ENCODE measurements around the gene LMBR1.

DNA sequence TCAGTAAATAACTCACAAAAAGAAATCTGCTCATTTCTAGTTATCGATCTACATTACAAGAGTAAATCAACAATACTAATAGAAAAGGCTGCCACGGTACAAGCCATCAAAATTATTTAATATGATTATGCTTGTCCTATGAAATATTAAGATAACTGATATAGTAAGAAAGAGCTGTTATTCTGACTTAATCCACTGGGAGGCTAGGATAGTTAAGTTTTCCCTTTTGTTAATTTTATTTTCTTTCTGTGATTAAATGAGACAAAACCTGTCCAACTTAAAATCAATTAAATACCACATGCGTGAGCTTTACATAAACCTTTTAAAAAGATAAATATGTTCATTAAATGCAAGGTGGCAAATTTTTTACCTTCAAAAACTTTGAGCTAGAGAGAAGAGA is 114.8 kb downstream of the LMBR1 start:
- TF ChIP-seq POLR2AphosphoS5 (IDR thresholded peaks at IDR 0.05; ENCODE audit: low read depth, low read length) (no peak), SIN3A (IDR thresholded peaks at IDR 0.05; ENCODE audit: borderline replicate concordance, insufficient read depth, low read length) (no peak), TAF1 (IDR thresholded peaks at IDR 0.05; ENCODE audit: borderline replicate concordance, insufficient read depth, low read length) (no peak)
- TF ChIP-seq, protein P1, sequence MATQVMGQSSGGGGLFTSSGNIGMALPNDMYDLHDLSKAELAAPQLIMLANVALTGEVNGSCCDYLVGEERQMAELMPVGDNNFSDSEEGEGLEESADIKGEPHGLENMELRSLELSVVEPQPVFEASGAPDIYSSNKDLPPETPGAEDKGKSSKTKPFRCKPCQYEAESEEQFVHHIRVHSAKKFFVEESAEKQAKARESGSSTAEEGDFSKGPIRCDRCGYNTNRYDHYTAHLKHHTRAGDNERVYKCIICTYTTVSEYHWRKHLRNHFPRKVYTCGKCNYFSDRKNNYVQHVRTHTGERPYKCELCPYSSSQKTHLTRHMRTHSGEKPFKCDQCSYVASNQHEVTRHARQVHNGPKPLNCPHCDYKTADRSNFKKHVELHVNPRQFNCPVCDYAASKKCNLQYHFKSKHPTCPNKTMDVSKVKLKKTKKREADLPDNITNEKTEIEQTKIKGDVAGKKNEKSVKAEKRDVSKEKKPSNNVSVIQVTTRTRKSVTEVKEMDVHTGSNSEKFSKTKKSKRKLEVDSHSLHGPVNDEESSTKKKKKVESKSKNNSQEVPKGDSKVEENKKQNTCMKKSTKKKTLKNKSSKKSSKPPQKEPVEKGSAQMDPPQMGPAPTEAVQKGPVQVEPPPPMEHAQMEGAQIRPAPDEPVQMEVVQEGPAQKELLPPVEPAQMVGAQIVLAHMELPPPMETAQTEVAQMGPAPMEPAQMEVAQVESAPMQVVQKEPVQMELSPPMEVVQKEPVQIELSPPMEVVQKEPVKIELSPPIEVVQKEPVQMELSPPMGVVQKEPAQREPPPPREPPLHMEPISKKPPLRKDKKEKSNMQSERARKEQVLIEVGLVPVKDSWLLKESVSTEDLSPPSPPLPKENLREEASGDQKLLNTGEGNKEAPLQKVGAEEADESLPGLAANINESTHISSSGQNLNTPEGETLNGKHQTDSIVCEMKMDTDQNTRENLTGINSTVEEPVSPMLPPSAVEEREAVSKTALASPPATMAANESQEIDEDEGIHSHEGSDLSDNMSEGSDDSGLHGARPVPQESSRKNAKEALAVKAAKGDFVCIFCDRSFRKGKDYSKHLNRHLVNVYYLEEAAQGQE (IDR thresholded peaks at IDR 0.05; ENCODE audit: insufficient read depth in 1 of 2, low read depth in 2 of 2, low read length in 2 of 2), result no peak

All from PFSK-1 (cell line).